HCT116 (cell line): ENCODE measurements around the gene MRRF. TPM values are rescaled to one million over a fixed set of nuclear protein-coding genes. Genes with fewer than 3 reads are reported as not detected.

ENCODE experiments used
- ATAC-seq: fragments of 200-7000 bp; cut with Tn5 transposase; 2 replicates; pipeline ENCODE4 v1.9.1; 2020; ENCODE audit warnings: mild to moderate bottlenecking, moderate library complexity
- BruUV-seq: library from RNA; stranded (reverse); fragments of 400-500 nt; replicated peaks from 2 replicates; lab custom pipeline; 2021; lab: Mats Ljungman, UMichigan
- CTCF ChIA-PET: fragments of 300-600 bp; sonication (Branson Sonifier 250); formaldehyde crosslinking; loops from one replicate; lab custom pipeline; 2021; ENCODE audit warnings: antibody characterized with exemption; lab: Charles Lee
- POLR2A ChIA-PET: fragments of 300-600, 350-600 bp; sonication (Branson Sonifier 250); formaldehyde crosslinking; loops from one replicate; lab custom pipeline; 2021; ENCODE audit warnings: antibody characterized with exemption; lab: Charles Lee
- RAD21 ChIA-PET, 2 experiments: fragments of 300-600 bp; sonication (Branson Sonifier 250); formaldehyde crosslinking; loops; one replicate each; lab custom pipeline; 2023; ENCODE audit warnings: low total read pairs in 2 of 2; ENCODE audit not compliant: uncharacterized antibody in 2 of 2, unreplicated experiment in 2 of 2, low non-redundant PET in 1 of 2; lab: Charles Lee
- DNase-seq: peaks from one replicate; pipeline ENCODE4 v3.0.0-alpha.2; 2010; ENCODE audit warnings: low read depth, low spot score
- H2AFZ ChIP-seq: fragments of 200-600 bp; shearing (Covaris generic), sonication (generic); 2 replicates; pipeline ENCODE4 v1.6.1; 2017; ENCODE audit warnings: low read depth, mixed run types, mixed read lengths, antibody characterized with exemption, low read length; ENCODE audit not compliant: poor library complexity, severe bottlenecking
- H3K27ac ChIP-seq: 2 replicates; pipeline ENCODE4 v1.5.1; 2012; ENCODE audit warnings: low read depth, low read length
- H3K27me3 ChIP-seq: fragments of 200-600 bp; sonication (generic); 2 replicates; pipeline ENCODE4 v1.6.1; 2016; ENCODE audit warnings: mixed run types, low read length, mixed read lengths; ENCODE audit not compliant: insufficient read depth
- H3K36me3 ChIP-seq, 2 experiments: fragments of 200-500 bp in 1 of 2; fragments of 200-600 bp in 1 of 2; sonication (Bioruptor generic) in 1 of 2; sonication (generic) in 1 of 2; 2 replicates each; pipeline versions ENCODE4 v1.5.1 to v1.6.1; 2014 to 2016; ENCODE audit warnings: low read length in 2 of 2, inconsistent platforms in 1 of 2, mixed read lengths in 1 of 2, mixed run types in 1 of 2; ENCODE audit not compliant: insufficient read depth in 2 of 2, control insufficient read depth in 1 of 2
- H3K4me1 ChIP-seq, 2 experiments: fragments of 200-600 bp in 1 of 2; sonication (generic) in 1 of 2; 2 replicates each; pipeline versions ENCODE4 v1.5.1 to v1.6.1; 2012 to 2017; ENCODE audit warnings: low read length in 2 of 2, inconsistent platforms in 1 of 2, mild to moderate bottlenecking in 1 of 2, mixed read lengths in 1 of 2, mixed run types in 1 of 2, moderate library complexity in 1 of 2; ENCODE audit not compliant: insufficient read depth in 2 of 2, control insufficient read depth in 1 of 2
- H3K4me2 ChIP-seq: fragments of 200-600 bp; sonication (generic); 2 replicates; pipeline ENCODE4 v1.6.1; 2017; ENCODE audit warnings: mixed run types, low read length, mixed read lengths
- H3K4me3 ChIP-seq, 2 experiments: fragments of 200-600 bp in 1 of 2; sonication (generic) in 1 of 2; replicated peaks in 1 of 2; 2 replicates each; pipeline ENCODE4 v1.5.1; 2011 to 2016; ENCODE audit warnings: low read length in 2 of 2, control low read depth in 1 of 2, low read depth in 1 of 2, mild to moderate bottlenecking in 1 of 2, mixed read lengths in 1 of 2, mixed run types in 1 of 2
- H3K79me2 ChIP-seq: fragments of 200-600 bp; sonication (generic); 2 replicates; pipeline ENCODE4 v1.6.1; 2017; ENCODE audit warnings: mild to moderate bottlenecking, mixed run types, low read length, moderate library complexity, mixed read lengths; ENCODE audit not compliant: insufficient read depth
- H3K9ac ChIP-seq: fragments of 200-600 bp; sonication (generic); 2 replicates; pipeline ENCODE4 v1.6.1; 2016; ENCODE audit warnings: low read length, mixed read lengths
- H3K9me2 ChIP-seq: fragments of 200-600 bp; sonication (generic), shearing (Covaris generic); 2 replicates; pipeline ENCODE4 v1.6.1; 2017; ENCODE audit warnings: mixed run types, mild to moderate bottlenecking, moderate library complexity; ENCODE audit not compliant: insufficient read depth
- H3K9me3 ChIP-seq, 2 experiments: fragments of 200-500 bp in 1 of 2; fragments of 200-600 bp in 1 of 2; sonication (Bioruptor generic) in 1 of 2; sonication (generic) in 1 of 2; 2 replicates each; pipeline ENCODE4 v1.6.1; 2014 to 2017; ENCODE audit warnings: low read length in 2 of 2, mixed read lengths in 2 of 2, inconsistent platforms in 1 of 2, low read depth in 1 of 2, mild to moderate bottlenecking in 1 of 2, mixed run types in 1 of 2, moderate library complexity in 1 of 2; ENCODE audit not compliant: control insufficient read depth in 1 of 2, insufficient read depth in 1 of 2
- H4K20me1 ChIP-seq: fragments of 200-600 bp; sonication (generic), shearing (Covaris generic); 2 replicates; pipeline ENCODE4 v1.6.1; 2017; ENCODE audit warnings: mixed run types, mild to moderate bottlenecking, moderate library complexity; ENCODE audit not compliant: insufficient read depth
- CBX3 ChIP-seq: IDR thresholded peaks from 2 replicates; pipeline ENCODE4 v1.6.1; 2012; ENCODE audit warnings: low read depth
- CEBPB ChIP-seq: IDR thresholded peaks from 2 replicates; pipeline ENCODE4 v1.6.1; 2012; ENCODE audit warnings: low read depth
- EZH2phosphoT487 ChIP-seq: fragments of 200-600 bp; IDR thresholded peaks from 2 replicates; pipeline ENCODE4 v1.6.1; 2018; ENCODE audit warnings: antibody characterized with exemption, borderline replicate concordance
- FOSL1 ChIP-seq: IDR thresholded peaks from 2 replicates; pipeline ENCODE4 v1.6.1; 2012; ENCODE audit warnings: low read depth
- JUND ChIP-seq: IDR thresholded peaks from 2 replicates; pipeline ENCODE4 v1.6.1; 2012
- POLR2AphosphoS5 ChIP-seq: IDR thresholded peaks from 2 replicates; pipeline ENCODE4 v1.6.1; 2011; ENCODE audit warnings: mild to moderate bottlenecking, low read depth, low read length, moderate library complexity
- SP1 ChIP-seq: IDR thresholded peaks from 2 replicates; pipeline ENCODE4 v1.6.1; 2012; ENCODE audit warnings: low read depth
- SRF ChIP-seq: IDR thresholded peaks from 2 replicates; pipeline ENCODE4 v1.6.1; 2012; ENCODE audit warnings: low read depth
- YY1 ChIP-seq: IDR thresholded peaks from 2 replicates; pipeline ENCODE4 v1.6.1; 2011; ENCODE audit warnings: low read length, low read depth, moderate library complexity, mild to moderate bottlenecking; ENCODE audit not compliant: insufficient replicate concordance; ENCODE audit errors: extremely low read depth
- ZFX ChIP-seq: fragments of 450-650 bp; IDR thresholded peaks from 2 replicates; pipeline ENCODE4 v1.6.1; 2017
- ZNF274 ChIP-seq: fragments of 200-500 bp; sonication (Bioruptor generic); IDR thresholded peaks from 2 replicates; pipeline ENCODE4 v1.6.1; 2014; ENCODE audit warnings: mild to moderate bottlenecking, low read depth, low read length, inconsistent platforms
- intact Hi-C: fragments of 100-400 bp; cut with micrococcal nuclease; formaldehyde crosslinking; loops from 2 replicates; pipeline ENCODE4 v1.10.0; 2022
- total RNA-seq: library from RNA; stranded (reverse); gene quantifications from one replicate; pipeline ENCODE4 v1.2.1, GENCODE V29; 2021; ENCODE audit not compliant: unreplicated experiment
- TF ChIP-seq, protein P1 (sequence below): IDR thresholded peaks from 2 replicates; pipeline ENCODE4 v1.6.1; 2012; ENCODE audit warnings: low read depth
- TF ChIP-seq, protein P2 (sequence below): IDR thresholded peaks from 2 replicates; pipeline ENCODE4 v1.6.1; 2012
- TF ChIP-seq, protein P3 (sequence below), 3 experiments: fragments of 200-600 bp in 1 of 3; sonication (generic) in 1 of 3; IDR thresholded peaks in 2 of 3; conservative IDR thresholded peaks in 1 of 3; 2 replicates each; pipeline ENCODE4 v1.5.1; 2012 to 2017; ENCODE audit warnings: low read depth in 2 of 3, low read length in 2 of 3, antibody characterized with exemption in 1 of 3, borderline replicate concordance in 1 of 3, control low read depth in 1 of 3, mild to moderate bottlenecking in 1 of 3, mixed read lengths in 1 of 3, mixed run types in 1 of 3, moderate library complexity in 1 of 3; ENCODE audit not compliant: insufficient read depth in 1 of 3
- TF ChIP-seq, protein P4 (sequence below): IDR thresholded peaks from 2 replicates; pipeline ENCODE4 v1.6.1; 2012

MRRF gene
- total RNA-seq, 1 experiment from 2014 or later = 88.6 TPM

DNA sequence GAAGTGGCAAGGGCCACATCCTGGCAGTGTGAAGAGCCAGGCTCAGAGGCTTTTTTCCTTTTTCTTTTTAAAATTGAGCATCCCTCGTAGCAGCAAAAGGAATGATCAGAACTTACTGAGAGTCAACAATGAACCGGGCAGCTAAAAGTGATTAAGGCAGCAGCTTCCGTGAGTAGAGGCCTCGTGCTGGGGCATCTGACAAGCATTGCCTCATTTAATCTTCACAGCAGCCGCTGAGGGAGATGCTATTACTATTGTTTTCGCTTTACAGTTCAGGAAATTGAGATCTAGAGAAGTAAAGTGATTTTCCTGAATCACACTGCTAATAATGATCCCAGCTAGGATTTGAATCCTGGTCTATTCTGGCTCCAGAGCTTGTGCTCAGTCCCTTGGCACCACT, 75.5 kb downstream of the MRRF start:
- Histone ChIP-seq H2AFZ (no peak overlapping the region), H3K9me3 (no peaks in the 10 kb centered on the region), H3K27ac (no peak overlapping the region), H3K4me1 (peaks cover 0 to under 1% of the 10 kb centered on the region in 2 experiments; a peak in 1 of 4 replicates), H3K27me3 (no peaks in the 10 kb centered on the region), H4K20me1 (no peaks in the 10 kb centered on the region), H3K4me3 (no peak overlapping the region), H3K36me3 (no peaks in the 10 kb centered on the region), H3K4me2 (no peak overlapping the region), H3K9me2 (no peaks in the 10 kb centered on the region), H3K9ac (no peak overlapping the region), H3K79me2 (no peaks in the 10 kb centered on the region)
- ChIA-PET RAD21 (interaction anchor here in 1 of 2 experiments (0.7 kb wide), 1 partner anchor 10 kb away, joined by 5 read pairs; no protein-coding TSS in a partner anchor), CTCF (interaction anchor here (1.2 kb wide), 1 partner anchor 114 kb away, joined by 3 read pairs; no protein-coding TSS in a partner anchor), POLR2A (no interaction called here)
- intact Hi-C loops = no loop called here
- no peak for TF ChIP-seq CEBPB
- TF ChIP-seq ZFX = no peak
- TF ChIP-seq SP1 = no peak
- TF ChIP-seq ZNF274 = no peak
- TF ChIP-seq, protein P1, sequence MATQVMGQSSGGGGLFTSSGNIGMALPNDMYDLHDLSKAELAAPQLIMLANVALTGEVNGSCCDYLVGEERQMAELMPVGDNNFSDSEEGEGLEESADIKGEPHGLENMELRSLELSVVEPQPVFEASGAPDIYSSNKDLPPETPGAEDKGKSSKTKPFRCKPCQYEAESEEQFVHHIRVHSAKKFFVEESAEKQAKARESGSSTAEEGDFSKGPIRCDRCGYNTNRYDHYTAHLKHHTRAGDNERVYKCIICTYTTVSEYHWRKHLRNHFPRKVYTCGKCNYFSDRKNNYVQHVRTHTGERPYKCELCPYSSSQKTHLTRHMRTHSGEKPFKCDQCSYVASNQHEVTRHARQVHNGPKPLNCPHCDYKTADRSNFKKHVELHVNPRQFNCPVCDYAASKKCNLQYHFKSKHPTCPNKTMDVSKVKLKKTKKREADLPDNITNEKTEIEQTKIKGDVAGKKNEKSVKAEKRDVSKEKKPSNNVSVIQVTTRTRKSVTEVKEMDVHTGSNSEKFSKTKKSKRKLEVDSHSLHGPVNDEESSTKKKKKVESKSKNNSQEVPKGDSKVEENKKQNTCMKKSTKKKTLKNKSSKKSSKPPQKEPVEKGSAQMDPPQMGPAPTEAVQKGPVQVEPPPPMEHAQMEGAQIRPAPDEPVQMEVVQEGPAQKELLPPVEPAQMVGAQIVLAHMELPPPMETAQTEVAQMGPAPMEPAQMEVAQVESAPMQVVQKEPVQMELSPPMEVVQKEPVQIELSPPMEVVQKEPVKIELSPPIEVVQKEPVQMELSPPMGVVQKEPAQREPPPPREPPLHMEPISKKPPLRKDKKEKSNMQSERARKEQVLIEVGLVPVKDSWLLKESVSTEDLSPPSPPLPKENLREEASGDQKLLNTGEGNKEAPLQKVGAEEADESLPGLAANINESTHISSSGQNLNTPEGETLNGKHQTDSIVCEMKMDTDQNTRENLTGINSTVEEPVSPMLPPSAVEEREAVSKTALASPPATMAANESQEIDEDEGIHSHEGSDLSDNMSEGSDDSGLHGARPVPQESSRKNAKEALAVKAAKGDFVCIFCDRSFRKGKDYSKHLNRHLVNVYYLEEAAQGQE = no peak
- no peak for TF ChIP-seq CBX3
- TF ChIP-seq POLR2AphosphoS5 = no peak
- no peak for TF ChIP-seq SRF
- TF ChIP-seq, protein P2, sequence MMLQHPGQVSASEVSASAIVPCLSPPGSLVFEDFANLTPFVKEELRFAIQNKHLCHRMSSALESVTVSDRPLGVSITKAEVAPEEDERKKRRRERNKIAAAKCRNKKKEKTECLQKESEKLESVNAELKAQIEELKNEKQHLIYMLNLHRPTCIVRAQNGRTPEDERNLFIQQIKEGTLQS = no peak
- no peak for TF ChIP-seq JUND
- no peak for TF ChIP-seq YY1
- TF ChIP-seq, protein P3, sequence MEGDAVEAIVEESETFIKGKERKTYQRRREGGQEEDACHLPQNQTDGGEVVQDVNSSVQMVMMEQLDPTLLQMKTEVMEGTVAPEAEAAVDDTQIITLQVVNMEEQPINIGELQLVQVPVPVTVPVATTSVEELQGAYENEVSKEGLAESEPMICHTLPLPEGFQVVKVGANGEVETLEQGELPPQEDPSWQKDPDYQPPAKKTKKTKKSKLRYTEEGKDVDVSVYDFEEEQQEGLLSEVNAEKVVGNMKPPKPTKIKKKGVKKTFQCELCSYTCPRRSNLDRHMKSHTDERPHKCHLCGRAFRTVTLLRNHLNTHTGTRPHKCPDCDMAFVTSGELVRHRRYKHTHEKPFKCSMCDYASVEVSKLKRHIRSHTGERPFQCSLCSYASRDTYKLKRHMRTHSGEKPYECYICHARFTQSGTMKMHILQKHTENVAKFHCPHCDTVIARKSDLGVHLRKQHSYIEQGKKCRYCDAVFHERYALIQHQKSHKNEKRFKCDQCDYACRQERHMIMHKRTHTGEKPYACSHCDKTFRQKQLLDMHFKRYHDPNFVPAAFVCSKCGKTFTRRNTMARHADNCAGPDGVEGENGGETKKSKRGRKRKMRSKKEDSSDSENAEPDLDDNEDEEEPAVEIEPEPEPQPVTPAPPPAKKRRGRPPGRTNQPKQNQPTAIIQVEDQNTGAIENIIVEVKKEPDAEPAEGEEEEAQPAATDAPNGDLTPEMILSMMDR (IDR thresholded peaks at IDR 0.05 in 2 of 3, conservative IDR thresholded peaks at IDR 0.05 in 1 of 3; ENCODE audit: borderline replicate concordance in 1 of 3, insufficient read depth in 1 of 3, low read depth in 2 of 3, low read length in 2 of 3) = no peak
- TF ChIP-seq EZH2phosphoT487 = no peak
- TF ChIP-seq FOSL1 = no peak
- TF ChIP-seq, protein P4, sequence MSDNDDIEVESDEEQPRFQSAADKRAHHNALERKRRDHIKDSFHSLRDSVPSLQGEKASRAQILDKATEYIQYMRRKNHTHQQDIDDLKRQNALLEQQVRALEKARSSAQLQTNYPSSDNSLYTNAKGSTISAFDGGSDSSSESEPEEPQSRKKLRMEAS = no peak
- no peak for DNase-seq
- no TSS peak for BruUV-seq
- no peak for ATAC-seq
